Left forelimb (tissue), 1 donor: ENCODE results near the gene HAUS5.
A peak's percentile ranks its signal among the peaks of the same experiment; 100 is the strongest.

ENCODE experiments used
- DNase-seq: peaks from one replicate; pipeline ENCODE4 v3.0.0-alpha.2; 2018; ENCODE audit warnings: low spot score

HAUS5 gene

GRCh38 chr19:35608251-35608650, 4.3 kb upstream of the HAUS5 start:
- no peak for DNase-seq

- DNase-seq: no peak
Observed at GRCh38 chr19:35609851-35610353, 2.6 kb upstream of the HAUS5 start.

- DNase-seq: no peak
Observed at GRCh38 chr19:35612224-35612558, 344 bp upstream of the HAUS5 start.

GRCh38 chr19:35613574-35613973, 1.0 kb downstream of the HAUS5 start:
- DNase-seq: no peak

GRCh38 chr19:35615036-35615435, 2.5 kb downstream of the HAUS5 start:
- DNase-seq: no peak

- DNase-seq: no peak
Observed at GRCh38 chr19:35618857-35619256, 6.3 kb downstream of the HAUS5 start.

GRCh38 chr19:35619290-35619923, 6.9 kb downstream of the HAUS5 start:
- no peak for DNase-seq

- DNase-seq: no peak
Observed at GRCh38 chr19:35620001-35620400, 7.5 kb downstream of the HAUS5 start.

- DNase-seq: no peak
Observed at GRCh38 chr19:35621708-35622107, 9.2 kb downstream of the HAUS5 start.

GRCh38 chr19:35622750-35623149, 10.2 kb downstream of the HAUS5 start:
- no peak for DNase-seq

GRCh38 chr19:35623327-35624010, 10.9 kb downstream of the HAUS5 start:
- no peak for DNase-seq

GRCh38 chr19:35628264-35628564, 15.7 kb downstream of the HAUS5 start:
- DNase-seq: no peak

- DNase-seq: peak; percentile 99
Observed at GRCh38 chr19:35628565-35629331, 16.2 kb downstream of the HAUS5 start, which contains the start of gene RBM42. Gene RBM42 (plus strand): TSS chr19:35629036. CDS start chr19:35629154, 118 bp downstream.

- DNase-seq: no peak
Observed at GRCh38 chr19:35629332-35629633, 16.7 kb downstream of the HAUS5 start.

GRCh38 chr19:35633727-35634440, 21.3 kb downstream of the HAUS5 start:
- no peak for DNase-seq

GRCh38 chr19:35636651-35637050, 24.1 kb downstream of the HAUS5 start:
- DNase-seq: no peak

GRCh38 chr19:35637165-35637564, 24.6 kb downstream of the HAUS5 start:
- DNase-seq: no peak

GRCh38 chr19:35639321-35639639, 26.7 kb downstream of the HAUS5 start:
- no peak for DNase-seq

- DNase-seq: no peak
Observed at GRCh38 chr19:35639863-35640262, 27.3 kb downstream of the HAUS5 start.

GRCh38 chr19:35641515-35642151, 29.1 kb downstream of the HAUS5 start, which contains the start of gene ETV2:
Gene ETV2 (plus strand): TSS chr19:35641745. CDS start chr19:35642461, 716 bp downstream.
- DNase-seq: no peak

GRCh38 chr19:35642312-35642711, 29.8 kb downstream of the HAUS5 start:
- no peak for DNase-seq

GRCh38 chr19:35642798-35643254, 30.3 kb downstream of the HAUS5 start:
- DNase-seq: no peak
